MCF 10A (cell line): ENCODE measurements around the gene NOP53. TPM values are rescaled to one million over a fixed set of nuclear protein-coding genes. Genes with fewer than 3 reads are reported as not detected.
"Not testable (repeated sequence)": the region's sequence is repeated elsewhere in the genome, so short reads cannot be mapped to it uniquely, and the experiment has no call there.

ENCODE experiments used
- BruUV-seq: library from RNA; stranded (reverse); fragments of 400-500 nt; replicated peaks from 2 replicates; lab custom pipeline; 2021; lab: Mats Ljungman, UMichigan
- CTCF ChIA-PET: fragments of 300-600 bp; sonication (Branson Sonifier 250); formaldehyde crosslinking; extraction: SDS; loops from one replicate; lab custom pipeline; 2021; ENCODE audit warnings: antibody characterized with exemption, inconsistent platforms; lab: Yijun Ruan, JAX
- POLR2A ChIA-PET: fragments of 300-600, 350-650 bp; sonication (Branson Sonifier 250); formaldehyde crosslinking; extraction: SDS; loops from one replicate; lab custom pipeline; 2020; ENCODE audit warnings: antibody characterized with exemption, inconsistent platforms; lab: Yijun Ruan, JAX
- DNase-seq: peaks from one replicate; pipeline ENCODE4 v3.0.0-alpha.2; 2018; ENCODE audit not compliant: unreplicated experiment
- H3K27ac Mint-ChIP-seq: one replicate; pipeline ENCODE4 v1.8.0; 2022; ENCODE audit warnings: mild to moderate bottlenecking, low read depth, mixed read lengths; ENCODE audit not compliant: unreplicated experiment
- H3K27me3 Mint-ChIP-seq: one replicate; pipeline ENCODE4 v1.8.0; 2022; ENCODE audit warnings: mixed read lengths; ENCODE audit not compliant: insufficient read depth, unreplicated experiment
- H3K36me3 Mint-ChIP-seq: one replicate; pipeline ENCODE4 v1.8.0; 2022; ENCODE audit warnings: mild to moderate bottlenecking, moderate library complexity, mixed read lengths; ENCODE audit not compliant: insufficient read depth, unreplicated experiment
- H3K4me1 Mint-ChIP-seq: one replicate; pipeline ENCODE4 v1.8.0; 2022; ENCODE audit warnings: mixed read lengths; ENCODE audit not compliant: insufficient read depth, unreplicated experiment
- H3K4me3 Mint-ChIP-seq: one replicate; pipeline ENCODE4 v1.8.0; 2022; ENCODE audit warnings: mild to moderate bottlenecking, moderate library complexity, mixed read lengths; ENCODE audit not compliant: unreplicated experiment
- H3K9me3 Mint-ChIP-seq: one replicate; pipeline ENCODE4 v1.8.0; 2022; ENCODE audit warnings: mixed read lengths; ENCODE audit not compliant: unreplicated experiment
- intact Hi-C: fragments of 100-400 bp; cut with micrococcal nuclease; formaldehyde crosslinking; loops from 2 replicates; pipeline ENCODE4 v1.14.1; 2022
- total RNA-seq: library from RNA; stranded (reverse); gene quantifications from 2 replicates; pipeline ENCODE4 v1.2.3, GENCODE V29; 2022
- TF ChIP-seq, protein P1 (sequence below): fragments of 200-600 bp; IDR thresholded peaks from one replicate; pipeline ENCODE4 v1.8.0; 2022; ENCODE audit warnings: antibody characterized with exemption, mild to moderate bottlenecking; ENCODE audit not compliant: unreplicated experiment

NOP53 gene
- total RNA-seq, 1 experiment from 2014 or later: 211 TPM

DNA sequence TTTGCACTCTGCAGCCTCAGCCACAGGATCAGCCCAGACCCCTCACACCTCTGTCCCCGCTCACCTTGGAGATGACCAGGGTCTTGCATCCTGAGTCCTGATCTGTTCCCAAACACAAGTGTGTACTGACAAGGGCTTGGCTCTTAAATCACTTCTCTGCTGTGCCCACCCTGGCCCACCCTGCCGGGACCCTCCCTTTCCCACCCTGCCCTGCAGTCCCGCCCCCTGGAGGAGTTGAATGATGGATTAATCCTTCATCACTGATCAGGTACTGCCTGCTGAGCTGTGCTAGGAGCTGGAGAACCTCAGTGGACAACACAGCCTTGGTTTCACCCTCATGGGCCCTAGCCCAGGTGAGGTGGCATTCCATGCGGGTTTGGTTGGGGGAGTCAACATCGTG, 59.1 kb downstream of the NOP53 start, which contains the start of gene TPRX1:
TPRX1 (minus strand) TSS at position 101 of the 400 bp plus-strand sequence; CDS start at position 89, 12 bp downstream.
- BruUV-seq, H3K36me3 Mint-ChIP-seq, intact Hi-C loops, POLR2A ChIA-PET, H3K27ac Mint-ChIP-seq, H3K4me1 Mint-ChIP-seq, H3K27me3 Mint-ChIP-seq, H3K9me3 Mint-ChIP-seq, H3K4me3 Mint-ChIP-seq, DNase-seq: not testable (repeated sequence)
- CTCF ChIA-PET: interaction anchor here (0.9 kb wide), 1 partner anchor 10 kb away, joined by 3 read pairs; no protein-coding TSS in a partner anchor

DNA sequence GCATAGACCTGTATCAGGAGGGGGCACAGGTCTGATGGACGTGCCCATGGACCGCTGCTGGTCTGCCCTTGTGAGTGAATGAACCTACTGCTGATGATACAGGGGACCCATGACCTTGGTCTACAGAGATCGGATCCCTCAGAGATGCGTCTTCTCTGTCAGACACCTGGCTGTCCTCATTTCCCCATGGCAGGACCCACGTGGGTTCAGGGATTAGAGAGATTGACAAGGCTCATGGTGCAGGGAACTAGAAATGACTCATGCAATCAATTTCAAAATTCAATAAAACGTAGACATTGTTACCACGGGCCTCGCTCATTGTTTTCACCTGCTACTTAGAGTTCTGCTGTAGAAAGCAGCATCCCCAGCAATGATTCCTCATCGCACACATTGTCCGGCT, 60.0 kb downstream of the NOP53 start:
- BruUV-seq: no TSS peak
- POLR2A ChIA-PET: no interaction called here
- intact Hi-C loops: no loop called here
- Mint-ChIP-seq H3K27me3 (no peaks in the 10 kb centered on the region), H3K4me3 (no peak overlapping the region), H3K27ac (no peak overlapping the region), H3K9me3 (no peaks in the 10 kb centered on the region), H3K36me3 (peaks cover 4% of the 10 kb centered on the region), H3K4me1 (no peaks in the 10 kb centered on the region)
- TF ChIP-seq, protein P1, sequence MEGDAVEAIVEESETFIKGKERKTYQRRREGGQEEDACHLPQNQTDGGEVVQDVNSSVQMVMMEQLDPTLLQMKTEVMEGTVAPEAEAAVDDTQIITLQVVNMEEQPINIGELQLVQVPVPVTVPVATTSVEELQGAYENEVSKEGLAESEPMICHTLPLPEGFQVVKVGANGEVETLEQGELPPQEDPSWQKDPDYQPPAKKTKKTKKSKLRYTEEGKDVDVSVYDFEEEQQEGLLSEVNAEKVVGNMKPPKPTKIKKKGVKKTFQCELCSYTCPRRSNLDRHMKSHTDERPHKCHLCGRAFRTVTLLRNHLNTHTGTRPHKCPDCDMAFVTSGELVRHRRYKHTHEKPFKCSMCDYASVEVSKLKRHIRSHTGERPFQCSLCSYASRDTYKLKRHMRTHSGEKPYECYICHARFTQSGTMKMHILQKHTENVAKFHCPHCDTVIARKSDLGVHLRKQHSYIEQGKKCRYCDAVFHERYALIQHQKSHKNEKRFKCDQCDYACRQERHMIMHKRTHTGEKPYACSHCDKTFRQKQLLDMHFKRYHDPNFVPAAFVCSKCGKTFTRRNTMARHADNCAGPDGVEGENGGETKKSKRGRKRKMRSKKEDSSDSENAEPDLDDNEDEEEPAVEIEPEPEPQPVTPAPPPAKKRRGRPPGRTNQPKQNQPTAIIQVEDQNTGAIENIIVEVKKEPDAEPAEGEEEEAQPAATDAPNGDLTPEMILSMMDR: no peak
- no peak for DNase-seq
- CTCF ChIA-PET: interaction anchor here (0.6 to 1.2 kb wide), 3 partner anchors 9 to 91 kb away, joined by 3 to 6 read pairs (median 3); no protein-coding TSS in a partner anchor

DNA sequence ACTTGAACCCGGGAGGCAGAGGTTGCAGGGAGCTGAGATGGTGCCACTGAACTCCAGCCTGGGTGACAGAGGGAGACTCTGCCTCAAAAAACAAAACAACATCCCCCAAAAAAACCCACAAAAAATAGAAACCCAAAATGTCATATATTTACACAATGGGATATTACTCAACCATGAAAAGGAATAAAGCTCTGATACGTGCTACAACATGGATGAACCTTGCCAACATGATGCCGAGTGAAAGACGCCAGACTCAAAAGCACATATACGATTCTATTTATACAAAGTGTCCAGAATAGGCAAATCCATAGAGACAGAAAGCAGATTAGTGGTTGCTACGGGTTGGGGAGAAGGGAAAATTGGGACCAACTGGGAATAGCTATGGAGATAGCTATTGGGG, 61.1 kb downstream of the NOP53 start:
- intact Hi-C loops: no loop called here
- no peaks in the 10 kb centered on the region for H3K27me3 Mint-ChIP-seq
- DNase-seq: no peak

More for the DNA sequence above, 61.1 kb downstream of the NOP53 start:
- ChIA-PET CTCF (interaction anchor here (0.6 to 1.2 kb wide), 3 partner anchors 8 to 908 kb away, joined by 3 to 6 read pairs (median 3); no protein-coding TSS in a partner anchor), POLR2A (no interaction called here)
- H3K36me3 Mint-ChIP-seq: peaks cover 4% of the 10 kb centered on the region
- no peaks in the 10 kb centered on the region for H3K4me1 Mint-ChIP-seq
- TF ChIP-seq, protein P1: no peak
- BruUV-seq: no TSS peak
- no peaks in the 10 kb centered on the region for H3K9me3 Mint-ChIP-seq
- H3K27ac Mint-ChIP-seq: no peak overlapping the region
- no peak overlapping the region for H3K4me3 Mint-ChIP-seq

Other genes with a start within 250 kb of the NOP53 start
- 72.1 and 73.2 TPM in 2 replicates for gene NAPA, start 230.5 kb upstream of the NOP53 start, total RNA-seq
- gene ZNF541, start 172.4 kb upstream of the NOP53 start, total RNA-seq: not detected in 2 replicates
- gene BICRA, start 136.4 kb upstream of the NOP53 start, total RNA-seq: 13.1 and 16.8 TPM in 2 replicates
- gene EHD2, start 32.1 kb upstream of the NOP53 start, total RNA-seq: 88.8 and 104 TPM in 2 replicates
- 93.5 and 115 TPM in 2 replicates for gene SELENOW, start 33.2 kb downstream of the NOP53 start, total RNA-seq
- not detected in 2 replicates for gene TPRX1, start 59.0 kb downstream of the NOP53 start, total RNA-seq
- not detected in 2 replicates for gene CRX, start 76.4 kb downstream of the NOP53 start, total RNA-seq
- gene TPRX2, start 113.7 kb downstream of the NOP53 start, total RNA-seq: not detected in 2 replicates
- not detected in 2 replicates for gene SULT2A1, start 140.8 kb downstream of the NOP53 start, total RNA-seq
- gene BSPH1, start 246.6 kb downstream of the NOP53 start, total RNA-seq: not detected in 2 replicates
- not detected in 2 replicates for gene ELSPBP1, start 249.1 kb downstream of the NOP53 start, total RNA-seq